ENCODE measurements around the gene WFIKKN2.

GRCh38 chr17:50793007-50793406 lies 42.4 kb upstream of the WFIKKN2 start:
- TF ChIP-seq CTCF (conservative IDR thresholded peaks at IDR 0.05; ENCODE audit: low read depth, low read length) (no peak), EZH2 (IDR thresholded peaks at IDR 0.05; ENCODE audit: borderline replicate concordance, low read depth, low read length, poor library complexity, severe bottlenecking) (no peak)
